Endothelial cell (in vitro differentiated cells): ENCODE results near the gene MED22. TPM values are rescaled to one million over a fixed set of nuclear protein-coding genes. Genes with fewer than 3 reads are reported as not detected.
"Not testable (repeated sequence)": the region's sequence is repeated elsewhere in the genome, so short reads cannot be mapped to it uniquely, and the experiment has no call there.

Experiments used
- DNase-seq: peaks from one replicate; pipeline ENCODE4 v3.0.0; 2021; ENCODE audit warnings: low spot score
- H3K27ac Mint-ChIP-seq: one replicate; pipeline ENCODE4 v1.8.0; 2021; ENCODE audit warnings: mixed read lengths, inconsistent platforms; ENCODE audit not compliant: unreplicated experiment
- H3K27me3 Mint-ChIP-seq: one replicate; pipeline ENCODE4 v1.8.0; 2021; ENCODE audit warnings: mild to moderate bottlenecking, moderate library complexity, mixed read lengths, inconsistent platforms; ENCODE audit not compliant: unreplicated experiment
- H3K36me3 Mint-ChIP-seq: one replicate; pipeline ENCODE4 v1.8.0; 2021; ENCODE audit warnings: mild to moderate bottlenecking, low read depth, mixed read lengths, inconsistent platforms; ENCODE audit not compliant: unreplicated experiment
- H3K4me1 Mint-ChIP-seq: one replicate; pipeline ENCODE4 v1.8.0; 2021; ENCODE audit warnings: mild to moderate bottlenecking, mixed read lengths, inconsistent platforms; ENCODE audit not compliant: unreplicated experiment
- H3K4me3 Mint-ChIP-seq: one replicate; pipeline ENCODE4 v1.8.0; 2021; ENCODE audit warnings: mild to moderate bottlenecking, mixed read lengths, inconsistent platforms; ENCODE audit not compliant: unreplicated experiment
- H3K9me3 Mint-ChIP-seq: one replicate; pipeline ENCODE4 v1.8.0; 2021; ENCODE audit warnings: mixed read lengths, inconsistent platforms; ENCODE audit not compliant: unreplicated experiment
- total RNA-seq: library from RNA; stranded (reverse); fragmentation: NEBNext Ultra II Directional; extraction: Animal tissue kit (Norgen Biotek cat#: 25700); gene quantifications from one replicate; pipeline ENCODE4 v1.2.1, GENCODE V29; 2021; ENCODE audit not compliant: unreplicated experiment
- TF ChIP-seq, protein P1 (sequence below): fragments of 200-600 bp; sonication (generic); IDR thresholded peaks from one replicate; pipeline ENCODE4 v1.5.0; 2021; ENCODE audit warnings: antibody characterized with exemption; ENCODE audit not compliant: unreplicated experiment

Gene MED22
- total RNA-seq, 1 donor from 2014 or later, result 32.9 TPM

DNA sequence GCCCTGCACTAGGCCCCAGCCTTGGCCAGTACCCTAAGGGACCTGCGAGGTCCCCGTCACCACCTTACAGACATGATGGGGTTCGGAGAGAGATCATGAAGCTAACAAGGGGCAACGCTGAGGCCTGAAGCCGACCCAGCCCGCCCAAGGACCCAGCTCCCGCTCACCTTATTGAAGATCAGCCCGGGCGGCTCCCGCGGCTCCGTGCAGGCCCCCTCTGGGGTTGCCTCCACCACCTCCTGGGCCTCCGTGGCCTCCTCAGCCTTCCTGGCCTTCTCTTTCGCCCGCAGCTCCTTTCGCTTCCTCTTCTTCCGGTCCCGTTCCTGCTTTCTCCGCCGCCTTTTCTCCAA, 15.6 kb downstream of the MED22 start:
- Mint-ChIP-seq H3K4me1 (peaks cover 17% of the 10 kb centered on the region), H3K36me3 (peaks cover 29% of the 10 kb centered on the region), H3K27me3 (no peaks in the 10 kb centered on the region), H3K4me3 (no peak overlapping the region), H3K27ac (no peak overlapping the region), H3K9me3 (no peaks in the 10 kb centered on the region)
- TF ChIP-seq, protein P1, sequence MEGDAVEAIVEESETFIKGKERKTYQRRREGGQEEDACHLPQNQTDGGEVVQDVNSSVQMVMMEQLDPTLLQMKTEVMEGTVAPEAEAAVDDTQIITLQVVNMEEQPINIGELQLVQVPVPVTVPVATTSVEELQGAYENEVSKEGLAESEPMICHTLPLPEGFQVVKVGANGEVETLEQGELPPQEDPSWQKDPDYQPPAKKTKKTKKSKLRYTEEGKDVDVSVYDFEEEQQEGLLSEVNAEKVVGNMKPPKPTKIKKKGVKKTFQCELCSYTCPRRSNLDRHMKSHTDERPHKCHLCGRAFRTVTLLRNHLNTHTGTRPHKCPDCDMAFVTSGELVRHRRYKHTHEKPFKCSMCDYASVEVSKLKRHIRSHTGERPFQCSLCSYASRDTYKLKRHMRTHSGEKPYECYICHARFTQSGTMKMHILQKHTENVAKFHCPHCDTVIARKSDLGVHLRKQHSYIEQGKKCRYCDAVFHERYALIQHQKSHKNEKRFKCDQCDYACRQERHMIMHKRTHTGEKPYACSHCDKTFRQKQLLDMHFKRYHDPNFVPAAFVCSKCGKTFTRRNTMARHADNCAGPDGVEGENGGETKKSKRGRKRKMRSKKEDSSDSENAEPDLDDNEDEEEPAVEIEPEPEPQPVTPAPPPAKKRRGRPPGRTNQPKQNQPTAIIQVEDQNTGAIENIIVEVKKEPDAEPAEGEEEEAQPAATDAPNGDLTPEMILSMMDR, result no peak
- DNase-seq, result no peak

DNA sequence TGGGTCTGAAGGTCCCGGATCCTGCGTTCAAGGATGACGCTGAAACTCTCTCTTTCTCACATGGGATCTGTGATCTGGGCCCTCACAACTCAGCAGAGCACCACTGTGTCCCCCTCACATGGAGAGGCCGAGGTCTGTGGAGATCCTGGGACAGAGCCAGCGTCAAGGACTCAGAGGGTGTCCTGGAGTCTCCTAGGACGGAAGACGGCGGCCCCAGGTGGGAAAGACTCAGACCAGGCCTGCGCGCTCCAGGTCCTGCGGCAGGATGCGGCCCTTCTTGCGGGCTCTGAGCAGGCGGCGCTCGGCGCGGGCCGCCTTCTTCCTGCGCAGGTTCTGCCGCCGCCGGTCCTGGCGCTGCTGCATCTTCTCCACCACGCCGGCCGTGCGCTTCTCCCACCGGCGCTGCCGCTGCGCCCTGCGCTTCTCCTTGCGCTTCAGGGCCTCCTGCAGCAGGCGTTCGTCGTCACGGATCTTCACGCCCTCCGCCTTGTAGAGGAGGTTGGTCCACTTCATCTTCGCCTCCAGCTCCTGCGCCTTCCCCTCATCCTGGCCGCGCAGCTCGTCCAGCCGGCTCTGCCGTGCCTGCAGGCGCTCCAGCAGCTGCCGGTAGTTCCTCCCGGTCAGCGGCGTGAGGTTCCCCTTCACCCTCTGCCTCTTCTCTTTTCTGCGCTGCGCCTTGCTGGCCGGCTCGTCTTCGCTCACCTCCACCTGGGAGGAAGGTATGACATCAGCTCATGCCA, 16.1 kb downstream of the MED22 start:
- Mint-ChIP-seq H3K4me1 (peaks cover 17% of the 10 kb centered on the region), H3K27ac (no peak overlapping the region), H3K4me3 (no peak overlapping the region), H3K36me3 (peaks cover 29% of the 10 kb centered on the region), H3K9me3 (no peaks in the 10 kb centered on the region), H3K27me3 (no peaks in the 10 kb centered on the region)
- no peak for DNase-seq
- TF ChIP-seq, protein P1, result no peak

DNA sequence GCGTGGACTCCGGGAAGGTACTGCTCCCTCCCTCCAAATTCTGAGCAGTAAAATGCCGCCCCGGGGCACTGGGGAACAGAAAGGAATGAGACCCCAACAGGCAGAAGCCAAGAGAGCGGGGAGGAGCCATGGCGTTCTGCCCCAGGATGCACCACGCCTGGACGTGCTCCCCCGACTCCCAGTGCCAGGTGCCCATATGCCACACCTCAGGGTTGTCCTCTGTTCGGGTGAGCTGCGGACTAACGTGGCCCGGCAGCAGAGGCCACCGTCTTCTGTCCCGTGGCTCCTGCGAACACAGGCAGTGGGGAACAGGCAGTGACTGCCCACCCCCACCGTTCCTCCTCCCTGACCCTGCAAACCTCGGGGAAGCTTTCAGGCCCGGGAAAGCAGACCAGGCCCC, 16.7 kb downstream of the MED22 start:
- no peak overlapping the region for H3K4me3 Mint-ChIP-seq
- H3K27ac Mint-ChIP-seq, result no peak overlapping the region
- peaks cover 29% of the 10 kb centered on the region for H3K36me3 Mint-ChIP-seq

DNA sequence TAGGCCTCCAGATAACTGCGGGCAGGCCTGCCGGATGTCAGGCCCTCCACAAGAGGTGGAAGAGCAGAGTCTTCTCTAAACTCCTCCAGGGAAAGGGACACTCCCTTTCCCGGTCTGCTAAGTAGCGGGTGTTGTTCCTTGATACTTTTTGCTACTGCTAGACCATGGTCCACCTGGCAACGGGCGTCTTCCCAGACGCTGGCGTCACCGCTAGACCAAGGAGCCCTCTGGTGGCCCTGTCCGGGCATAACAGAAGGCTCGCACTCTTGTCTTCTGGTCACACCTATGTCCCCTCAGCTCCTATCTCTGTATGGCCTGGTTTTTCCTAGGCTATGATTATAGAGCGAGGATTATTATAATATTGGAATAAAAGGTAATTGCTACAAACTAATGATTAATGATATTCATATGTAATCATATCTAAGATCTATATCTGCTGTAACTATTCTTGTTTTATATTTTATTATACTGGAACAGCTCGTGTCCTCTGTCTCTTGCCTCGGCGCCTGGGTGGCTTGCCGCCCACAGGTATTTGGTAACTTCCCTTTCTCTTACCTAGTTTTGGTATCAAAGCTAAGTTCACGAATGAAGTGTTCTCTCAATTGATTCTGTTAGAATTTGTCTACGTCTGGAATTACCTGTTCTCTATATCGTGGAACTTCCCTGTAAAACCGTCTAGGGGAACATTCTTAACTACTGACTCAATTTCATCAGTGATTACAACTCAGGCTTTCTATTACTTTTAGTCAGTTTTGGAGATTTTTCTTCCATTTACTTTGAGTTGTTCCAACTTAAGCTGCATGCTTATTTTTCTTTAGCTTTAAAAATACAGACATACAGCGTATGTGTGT, 18.4 kb downstream of the MED22 start:
- peaks cover 26% of the 10 kb centered on the region for H3K36me3 Mint-ChIP-seq
- H3K9me3 Mint-ChIP-seq, H3K27ac Mint-ChIP-seq, H3K4me3 Mint-ChIP-seq, DNase-seq, H3K27me3 Mint-ChIP-seq, H3K4me1 Mint-ChIP-seq: not testable (repeated sequence)
- TF ChIP-seq, protein P1, result peak; percentile 64

More for the DNA sequence above, 16.7 kb downstream of the MED22 start:
- Mint-ChIP-seq H3K9me3 (no peaks in the 10 kb centered on the region), H3K4me1 (peaks cover 17% of the 10 kb centered on the region), H3K27me3 (no peaks in the 10 kb centered on the region)
- DNase-seq, result no peak
- TF ChIP-seq, protein P1, result no peak
